HEK293 (cell line): ENCODE measurements around the gene TIAM2.

Source experiments
- CTCF ChIA-PET: fragments of 350-600 bp; formaldehyde crosslinking; extraction: SDS; loops from one replicate; lab custom pipeline; 2021; ENCODE audit warnings: antibody characterized with exemption; lab: Yijun Ruan, JAX
- POLR2A ChIA-PET: fragments of 300-600 bp; formaldehyde crosslinking; extraction: SDS; loops from one replicate; lab custom pipeline; 2020; ENCODE audit warnings: antibody characterized with exemption, inconsistent platforms; lab: Yijun Ruan, JAX
- H3K27ac ChIP-seq: fragments of 200-500 bp; sonication (Bioruptor generic); 2 replicates; pipeline ENCODE4 v1.5.1; 2014; ENCODE audit warnings: low read depth, low read length, control low read depth, inconsistent platforms; ENCODE audit errors: extremely low read depth
- H3K36me3 ChIP-seq, 2 experiments: fragments of 200-500 bp in 1 of 2; sonication (Bioruptor generic) in 1 of 2; 1 replicate in 1 of 2; 2 replicates in 1 of 2; pipeline ENCODE4 v1.5.1; 2014 to 2017; ENCODE audit warnings: inconsistent platforms in 2 of 2, low read length in 2 of 2; ENCODE audit not compliant: control insufficient read depth in 2 of 2, insufficient read depth in 1 of 2
- H3K4me1 ChIP-seq: fragments of 200-500 bp; sonication (Bioruptor generic); 2 replicates; pipeline ENCODE4 v1.5.1; 2014; ENCODE audit warnings: mild to moderate bottlenecking, low read length, inconsistent platforms; ENCODE audit not compliant: control insufficient read depth, insufficient read depth
- H3K4me3 ChIP-seq: 2 replicates; pipeline ENCODE4 v1.5.1; 2011; ENCODE audit warnings: low read depth, mild to moderate bottlenecking, control low read depth, low read length, moderate library complexity
- H3K9me3 ChIP-seq: fragments of 200-500 bp; sonication (Bioruptor generic); 2 replicates; pipeline ENCODE4 v1.5.1; 2014; ENCODE audit warnings: low read depth, low read length, inconsistent platforms; ENCODE audit not compliant: control insufficient read depth, insufficient read depth
- GLI4 ChIP-seq: fragments of 450-650 bp; formaldehyde crosslinking; IDR thresholded peaks from 2 replicates; pipeline ENCODE4 v1.5.1; 2016; ENCODE audit warnings: missing biosample characterization, missing genetic modification characterization
- KLF7 ChIP-seq: fragments of 450-650 bp; formaldehyde crosslinking; IDR thresholded peaks from 2 replicates; pipeline ENCODE4 v1.5.1; 2016; ENCODE audit warnings: missing biosample characterization, missing genetic modification characterization, borderline replicate concordance
- SALL2 ChIP-seq: fragments of 450-650 bp; formaldehyde crosslinking; IDR thresholded peaks from 2 replicates; pipeline ENCODE4 v1.5.0; 2017; ENCODE audit warnings: missing biosample characterization, mild to moderate bottlenecking, missing genetic modification characterization, borderline replicate concordance
- SP7 ChIP-seq: fragments of 450-650 bp; formaldehyde crosslinking; IDR thresholded peaks from 2 replicates; pipeline ENCODE4 v1.5.1; 2016; ENCODE audit warnings: missing biosample characterization, missing genetic modification characterization
- TCF7L2 ChIP-seq: IDR thresholded peaks from 2 replicates; pipeline ENCODE4 v1.6.1; 2011; ENCODE audit warnings: low read depth, mild to moderate bottlenecking, inconsistent platforms, low read length, moderate library complexity, borderline replicate concordance
- WT1 ChIP-seq: fragments of 450-650 bp; formaldehyde crosslinking; IDR thresholded peaks from 2 replicates; pipeline ENCODE4 v1.5.1; 2016; ENCODE audit warnings: missing biosample characterization, missing genetic modification characterization
- ZBTB17 ChIP-seq: fragments of 450-650 bp; formaldehyde crosslinking; IDR thresholded peaks from 2 replicates; pipeline ENCODE4 v1.5.1; 2016; ENCODE audit warnings: missing biosample characterization, missing genetic modification characterization
- ZBTB20 ChIP-seq: fragments of 450-650 bp; formaldehyde crosslinking; IDR thresholded peaks from 2 replicates; pipeline ENCODE4 v1.5.1; 2016; ENCODE audit warnings: missing biosample characterization, missing genetic modification characterization
- ZBTB48 ChIP-seq: fragments of 450-650 bp; formaldehyde crosslinking; IDR thresholded peaks from 2 replicates; pipeline ENCODE4 v1.5.1; 2016; ENCODE audit warnings: missing biosample characterization, missing genetic modification characterization
- ZEB2 ChIP-seq: fragments of 450-650 bp; formaldehyde crosslinking; IDR thresholded peaks from 2 replicates; pipeline ENCODE4 v1.5.1; 2016; ENCODE audit warnings: missing biosample characterization, missing genetic modification characterization
- ZNF10 ChIP-seq: fragments of 450-650 bp; formaldehyde crosslinking; IDR thresholded peaks from 2 replicates; pipeline ENCODE4 v1.5.1; 2017; ENCODE audit warnings: missing biosample characterization, missing genetic modification characterization
- ZNF121 ChIP-seq: fragments of 450-650 bp; formaldehyde crosslinking; IDR thresholded peaks from 2 replicates; pipeline ENCODE4 v1.5.1; 2016; ENCODE audit warnings: missing biosample characterization, missing genetic modification characterization
- ZNF140 ChIP-seq: fragments of 450-650 bp; formaldehyde crosslinking; IDR thresholded peaks from 2 replicates; pipeline ENCODE4 v1.5.1; 2016; ENCODE audit warnings: missing biosample characterization, missing genetic modification characterization
- ZNF155 ChIP-seq: fragments of 450-650 bp; formaldehyde crosslinking; IDR thresholded peaks from 2 replicates; pipeline ENCODE4 v1.5.1; 2016; ENCODE audit warnings: missing biosample characterization, missing genetic modification characterization
- ZNF184 ChIP-seq: fragments of 450-650 bp; IDR thresholded peaks from 2 replicates; pipeline ENCODE4 v1.5.1; 2018; ENCODE audit warnings: missing biosample characterization, mild to moderate bottlenecking, missing genetic modification characterization
- ZNF211 ChIP-seq: fragments of 450-650 bp; formaldehyde crosslinking; IDR thresholded peaks from 2 replicates; pipeline ENCODE4 v1.5.1; 2016; ENCODE audit warnings: low read depth, missing biosample characterization, missing genetic modification characterization
- ZNF223 ChIP-seq: fragments of 450-650 bp; formaldehyde crosslinking; IDR thresholded peaks from 2 replicates; pipeline ENCODE4 v1.5.1; 2016; ENCODE audit warnings: missing biosample characterization, missing genetic modification characterization
- ZNF335 ChIP-seq: fragments of 450-650 bp; formaldehyde crosslinking; conservative IDR thresholded peaks from 2 replicates; pipeline ENCODE4 v1.5.1; 2016; ENCODE audit warnings: missing biosample characterization, missing genetic modification characterization
- ZNF629 ChIP-seq: fragments of 450-650 bp; formaldehyde crosslinking; IDR thresholded peaks from 2 replicates; pipeline ENCODE4 v1.5.1; 2017; ENCODE audit warnings: missing biosample characterization, missing genetic modification characterization
- ZNF837 ChIP-seq: fragments of 450-650 bp; formaldehyde crosslinking; IDR thresholded peaks from 2 replicates; pipeline ENCODE4 v1.5.1; 2016; ENCODE audit warnings: missing biosample characterization, missing genetic modification characterization
- ZSCAN16 ChIP-seq: fragments of 450-650 bp; formaldehyde crosslinking; IDR thresholded peaks from 2 replicates; pipeline ENCODE4 v1.5.1; 2016; ENCODE audit warnings: missing biosample characterization, missing genetic modification characterization
- TF ChIP-seq, protein P1 (sequence below): fragments of 450-650 bp; formaldehyde crosslinking; IDR thresholded peaks from 2 replicates; pipeline ENCODE4 v1.5.1; 2017; ENCODE audit warnings: missing biosample characterization, mild to moderate bottlenecking, missing genetic modification characterization, moderate library complexity
- TF ChIP-seq, protein P2 (sequence below): fragments of 450-650 bp; formaldehyde crosslinking; IDR thresholded peaks from 2 replicates; pipeline ENCODE4 v1.5.1; 2016; ENCODE audit warnings: missing biosample characterization, missing genetic modification characterization
- TF ChIP-seq, protein P3 (sequence below): fragments of 450-650 bp; formaldehyde crosslinking; IDR thresholded peaks from 2 replicates; pipeline ENCODE4 v1.5.1; 2016; ENCODE audit warnings: missing biosample characterization, missing genetic modification characterization
- TF ChIP-seq, protein P4 (sequence below): fragments of 450-650 bp; formaldehyde crosslinking; IDR thresholded peaks from 2 replicates; pipeline ENCODE4 v1.5.1; 2016; ENCODE audit warnings: missing biosample characterization, missing genetic modification characterization, borderline replicate concordance

The TIAM2 gene

DNA sequence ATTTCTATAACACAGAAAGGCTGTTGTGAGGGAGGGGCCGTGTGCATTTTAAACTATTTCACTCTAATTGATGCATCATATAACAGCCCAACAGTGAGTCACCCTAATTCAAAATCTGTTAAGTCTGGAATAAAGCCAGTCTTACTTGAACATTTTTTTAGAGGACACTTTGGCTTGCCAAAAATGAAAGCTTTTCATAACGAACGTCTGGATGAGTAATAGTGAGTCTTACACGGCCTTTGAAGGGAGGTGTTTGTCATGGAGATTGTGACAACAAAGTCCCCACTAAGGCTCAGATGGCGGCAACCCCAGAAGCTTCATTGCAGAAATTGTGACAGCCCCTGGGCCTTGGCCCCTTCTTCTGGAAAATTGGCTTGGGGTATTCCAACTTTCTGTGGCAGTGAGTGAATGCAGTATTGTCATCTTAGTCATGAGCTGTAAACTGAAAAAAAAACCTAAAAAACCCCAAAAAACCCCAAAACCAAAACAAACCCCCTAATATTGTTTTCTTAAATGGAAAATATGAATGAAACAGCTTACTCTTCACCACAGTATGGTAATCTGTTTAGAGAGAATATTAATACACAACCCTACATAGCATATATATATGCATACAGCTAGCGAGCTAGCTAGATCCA lies 176.1 kb downstream of the TIAM2 start:
- Histone ChIP-seq H3K27ac (no peak overlapping the region), H3K9me3 (no peaks in the 10 kb centered on the region), H3K4me3 (no peak overlapping the region), H3K4me1 (peaks cover 13% of the 10 kb centered on the region), H3K36me3 (no peaks in the 10 kb centered on the region; a peak in 1 of 3 replicates)
- ChIA-PET POLR2A (interaction anchor here (0.9 kb wide), 1 partner anchor 174 kb away, joined by 3 read pairs; no protein-coding TSS in a partner anchor), CTCF (interaction anchor here (0.6 to 6.2 kb wide), 12 partner anchors 8 to 1765 kb away, joined by 3 to 75 read pairs (median 4); no protein-coding TSS in a partner anchor)
- TF ChIP-seq KLF7 (no peak), ZNF211 (tag by site-specific recombination) (no peak), TCF7L2 (no peak), ZNF223 (no peak), GLI4 (no peak), ZNF140 (no peak), SALL2 (tag by site-specific recombination) (no peak), ZNF837 (tag by site-specific recombination) (no peak), ZNF629 (tag by site-specific recombination) (peak; percentile 51), ZNF10 (tag by site-specific recombination) (no peak), ZBTB48 (tag by site-specific recombination) (0 out of 2 replicates have a peak, but pooled peaks have one; percentile 34), WT1 (tag by site-specific recombination) (no peak), ZNF121 (tag by site-specific recombination) (no peak), ZSCAN16 (tag by site-specific recombination) (no peak), ZNF335 (peak; percentile 19; the same call in 1 of the 2 replicates), ZNF155 (tag by site-specific recombination) (no peak), ZNF184 (0 out of 2 replicates have a peak, but pooled peaks have one; percentile 15), ZEB2 (tag by site-specific recombination) (peak; percentile 69), SP7 (tag by site-specific recombination) (peak; percentile 70), ZBTB17 (tag by site-specific recombination) (no peak), ZBTB20 (tag by site-specific recombination) (peak; percentile 23; the same call in 1 of the 2 replicates)
- TF ChIP-seq, protein P1, sequence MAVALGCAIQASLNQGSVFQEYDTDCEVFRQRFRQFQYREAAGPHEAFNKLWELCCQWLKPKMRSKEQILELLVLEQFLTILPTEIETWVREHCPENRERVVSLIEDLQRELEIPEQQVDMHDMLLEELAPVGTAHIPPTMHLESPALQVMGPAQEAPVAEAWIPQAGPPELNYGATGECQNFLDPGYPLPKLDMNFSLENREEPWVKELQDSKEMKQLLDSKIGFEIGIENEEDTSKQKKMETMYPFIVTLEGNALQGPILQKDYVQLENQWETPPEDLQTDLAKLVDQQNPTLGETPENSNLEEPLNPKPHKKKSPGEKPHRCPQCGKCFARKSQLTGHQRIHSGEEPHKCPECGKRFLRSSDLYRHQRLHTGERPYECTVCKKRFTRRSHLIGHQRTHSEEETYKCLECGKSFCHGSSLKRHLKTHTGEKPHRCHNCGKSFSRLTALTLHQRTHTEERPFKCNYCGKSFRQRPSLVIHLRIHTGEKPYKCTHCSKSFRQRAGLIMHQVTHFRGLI (tag by site-specific recombination): peak; percentile 72; the same call in 1 of the 2 replicates
- TF ChIP-seq, protein P2, sequence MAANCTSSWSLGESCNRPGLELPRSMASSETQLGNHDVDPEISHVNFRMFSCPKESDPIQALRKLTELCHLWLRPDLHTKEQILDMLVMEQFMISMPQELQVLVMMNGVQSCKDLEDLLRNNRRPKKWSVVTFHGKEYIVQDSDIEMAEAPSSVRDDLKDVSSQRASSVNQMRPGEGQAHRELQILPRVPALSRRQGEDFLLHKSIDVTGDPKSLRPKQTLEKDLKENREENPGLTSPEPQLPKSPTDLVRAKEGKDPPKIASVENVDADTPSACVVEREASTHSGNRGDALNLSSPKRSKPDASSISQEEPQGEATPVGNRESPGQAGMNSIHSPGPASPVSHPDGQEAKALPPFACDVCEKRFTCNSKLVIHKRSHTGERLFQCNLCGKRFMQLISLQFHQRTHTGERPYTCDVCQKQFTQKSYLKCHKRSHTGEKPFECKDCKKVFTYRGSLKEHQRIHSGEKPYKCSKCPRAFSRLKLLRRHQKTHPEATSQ: no peak
- TF ChIP-seq, protein P3, sequence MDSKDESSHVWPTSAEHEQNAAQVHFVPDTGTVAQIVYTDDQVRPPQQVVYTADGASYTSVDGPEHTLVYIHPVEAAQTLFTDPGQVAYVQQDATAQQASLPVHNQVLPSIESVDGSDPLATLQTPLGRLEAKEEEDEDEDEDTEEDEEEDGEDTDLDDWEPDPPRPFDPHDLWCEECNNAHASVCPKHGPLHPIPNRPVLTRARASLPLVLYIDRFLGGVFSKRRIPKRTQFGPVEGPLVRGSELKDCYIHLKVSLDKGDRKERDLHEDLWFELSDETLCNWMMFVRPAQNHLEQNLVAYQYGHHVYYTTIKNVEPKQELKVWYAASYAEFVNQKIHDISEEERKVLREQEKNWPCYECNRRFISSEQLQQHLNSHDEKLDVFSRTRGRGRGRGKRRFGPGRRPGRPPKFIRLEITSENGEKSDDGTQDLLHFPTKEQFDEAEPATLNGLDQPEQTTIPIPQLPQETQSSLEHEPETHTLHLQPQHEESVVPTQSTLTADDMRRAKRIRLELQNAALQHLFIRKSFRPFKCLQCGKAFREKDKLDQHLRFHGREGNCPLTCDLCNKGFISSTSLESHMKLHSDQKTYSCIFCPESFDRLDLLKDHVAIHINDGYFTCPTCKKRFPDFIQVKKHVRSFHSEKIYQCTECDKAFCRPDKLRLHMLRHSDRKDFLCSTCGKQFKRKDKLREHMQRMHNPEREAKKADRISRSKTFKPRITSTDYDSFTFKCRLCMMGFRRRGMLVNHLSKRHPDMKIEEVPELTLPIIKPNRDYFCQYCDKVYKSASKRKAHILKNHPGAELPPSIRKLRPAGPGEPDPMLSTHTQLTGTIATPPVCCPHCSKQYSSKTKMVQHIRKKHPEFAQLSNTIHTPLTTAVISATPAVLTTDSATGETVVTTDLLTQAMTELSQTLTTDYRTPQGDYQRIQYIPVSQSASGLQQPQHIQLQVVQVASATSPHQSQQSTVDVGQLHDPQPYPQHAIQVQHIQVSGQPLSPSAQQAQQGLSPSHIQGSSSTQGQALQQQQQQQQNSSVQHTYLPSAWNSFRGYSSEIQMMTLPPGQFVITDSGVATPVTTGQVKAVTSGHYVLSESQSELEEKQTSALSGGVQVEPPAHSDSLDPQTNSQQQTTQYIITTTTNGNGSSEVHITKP: peak; percentile 46
- TF ChIP-seq, protein P4, sequence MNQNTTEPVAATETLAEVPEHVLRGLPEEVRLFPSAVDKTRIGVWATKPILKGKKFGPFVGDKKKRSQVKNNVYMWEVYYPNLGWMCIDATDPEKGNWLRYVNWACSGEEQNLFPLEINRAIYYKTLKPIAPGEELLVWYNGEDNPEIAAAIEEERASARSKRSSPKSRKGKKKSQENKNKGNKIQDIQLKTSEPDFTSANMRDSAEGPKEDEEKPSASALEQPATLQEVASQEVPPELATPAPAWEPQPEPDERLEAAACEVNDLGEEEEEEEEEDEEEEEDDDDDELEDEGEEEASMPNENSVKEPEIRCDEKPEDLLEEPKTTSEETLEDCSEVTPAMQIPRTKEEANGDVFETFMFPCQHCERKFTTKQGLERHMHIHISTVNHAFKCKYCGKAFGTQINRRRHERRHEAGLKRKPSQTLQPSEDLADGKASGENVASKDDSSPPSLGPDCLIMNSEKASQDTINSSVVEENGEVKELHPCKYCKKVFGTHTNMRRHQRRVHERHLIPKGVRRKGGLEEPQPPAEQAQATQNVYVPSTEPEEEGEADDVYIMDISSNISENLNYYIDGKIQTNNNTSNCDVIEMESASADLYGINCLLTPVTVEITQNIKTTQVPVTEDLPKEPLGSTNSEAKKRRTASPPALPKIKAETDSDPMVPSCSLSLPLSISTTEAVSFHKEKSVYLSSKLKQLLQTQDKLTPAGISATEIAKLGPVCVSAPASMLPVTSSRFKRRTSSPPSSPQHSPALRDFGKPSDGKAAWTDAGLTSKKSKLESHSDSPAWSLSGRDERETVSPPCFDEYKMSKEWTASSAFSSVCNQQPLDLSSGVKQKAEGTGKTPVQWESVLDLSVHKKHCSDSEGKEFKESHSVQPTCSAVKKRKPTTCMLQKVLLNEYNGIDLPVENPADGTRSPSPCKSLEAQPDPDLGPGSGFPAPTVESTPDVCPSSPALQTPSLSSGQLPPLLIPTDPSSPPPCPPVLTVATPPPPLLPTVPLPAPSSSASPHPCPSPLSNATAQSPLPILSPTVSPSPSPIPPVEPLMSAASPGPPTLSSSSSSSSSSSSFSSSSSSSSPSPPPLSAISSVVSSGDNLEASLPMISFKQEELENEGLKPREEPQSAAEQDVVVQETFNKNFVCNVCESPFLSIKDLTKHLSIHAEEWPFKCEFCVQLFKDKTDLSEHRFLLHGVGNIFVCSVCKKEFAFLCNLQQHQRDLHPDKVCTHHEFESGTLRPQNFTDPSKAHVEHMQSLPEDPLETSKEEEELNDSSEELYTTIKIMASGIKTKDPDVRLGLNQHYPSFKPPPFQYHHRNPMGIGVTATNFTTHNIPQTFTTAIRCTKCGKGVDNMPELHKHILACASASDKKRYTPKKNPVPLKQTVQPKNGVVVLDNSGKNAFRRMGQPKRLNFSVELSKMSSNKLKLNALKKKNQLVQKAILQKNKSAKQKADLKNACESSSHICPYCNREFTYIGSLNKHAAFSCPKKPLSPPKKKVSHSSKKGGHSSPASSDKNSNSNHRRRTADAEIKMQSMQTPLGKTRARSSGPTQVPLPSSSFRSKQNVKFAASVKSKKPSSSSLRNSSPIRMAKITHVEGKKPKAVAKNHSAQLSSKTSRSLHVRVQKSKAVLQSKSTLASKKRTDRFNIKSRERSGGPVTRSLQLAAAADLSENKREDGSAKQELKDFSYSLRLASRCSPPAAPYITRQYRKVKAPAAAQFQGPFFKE (tag by site-specific recombination): no peak
